HG03354 (cell line): ENCODE results near the gene SLC9A9.
A peak's percentile ranks its signal among the peaks of the same experiment; 100 is the strongest.
"Not testable (repeated sequence)": the region's sequence is repeated elsewhere in the genome, so short reads cannot be mapped to it uniquely, and the experiment has no call there.

Source experiments
- ATAC-seq: cut with Tn5 transposase; IDR thresholded peaks from one replicate; pipeline ENCODE4 v1.9.1; 2021; ENCODE audit warnings: mild to moderate bottlenecking; ENCODE audit not compliant: unreplicated experiment, poor library complexity, severe bottlenecking

The SLC9A9 gene

DNA sequence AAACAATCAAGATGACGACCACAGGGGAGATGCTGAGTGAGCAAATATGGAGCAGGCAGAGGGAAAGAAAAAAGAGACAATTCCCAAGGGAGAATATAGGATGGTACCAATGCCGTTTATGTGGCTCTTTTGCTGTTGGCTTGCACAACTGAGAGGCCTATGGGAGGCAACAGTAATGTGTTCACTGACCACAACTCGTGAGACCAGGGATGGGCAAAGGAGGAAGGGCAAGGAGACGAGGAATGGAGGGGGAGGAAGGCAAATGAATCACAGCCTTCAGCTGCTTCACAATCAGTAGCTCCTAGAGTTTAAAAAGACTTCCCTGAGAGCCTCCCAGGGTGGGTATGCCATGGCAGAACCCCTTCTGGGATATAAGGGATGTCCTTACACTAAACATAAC is 131.5 kb downstream of the SLC9A9 start:
- no peak for ATAC-seq

DNA sequence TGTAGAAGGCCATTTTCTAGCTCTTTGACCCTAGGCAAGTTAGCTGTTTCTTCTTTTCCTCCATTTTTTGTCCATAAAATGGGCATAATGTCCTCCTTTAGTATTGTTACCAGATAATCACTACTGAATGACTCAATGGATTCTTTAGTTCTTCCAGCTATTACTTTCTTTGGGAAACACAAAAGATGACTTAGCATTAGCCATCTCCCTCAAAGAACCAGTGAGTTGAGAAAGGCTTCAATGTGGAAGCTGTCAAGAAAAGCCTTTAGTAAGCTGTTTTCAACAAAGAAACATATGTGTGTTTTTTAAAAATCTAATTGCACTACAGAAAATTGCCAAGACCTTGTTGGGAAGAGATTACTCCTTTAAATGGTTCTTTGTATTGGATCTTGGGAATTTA is 135.7 kb downstream of the SLC9A9 start:
- no peak for ATAC-seq

DNA sequence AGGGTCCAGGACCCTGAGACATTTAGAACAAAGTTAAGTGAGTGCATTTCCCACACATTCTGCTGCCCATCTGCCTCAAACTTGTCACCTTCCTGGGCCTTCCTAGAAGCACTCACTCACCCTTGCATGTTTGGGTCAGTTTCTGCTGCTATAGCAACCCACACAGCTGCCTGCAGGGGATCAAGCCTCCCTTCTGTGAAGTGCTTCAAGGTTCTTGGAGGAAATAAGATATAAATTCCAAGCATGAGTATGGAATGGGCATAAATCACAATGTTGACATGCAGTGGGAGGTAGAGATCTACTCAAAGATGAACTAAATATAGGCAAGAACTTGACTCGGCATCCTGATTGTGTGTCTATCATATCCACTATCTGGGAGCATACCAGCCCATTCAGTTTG is 140.4 kb downstream of the SLC9A9 start:
- ATAC-seq = no peak

DNA sequence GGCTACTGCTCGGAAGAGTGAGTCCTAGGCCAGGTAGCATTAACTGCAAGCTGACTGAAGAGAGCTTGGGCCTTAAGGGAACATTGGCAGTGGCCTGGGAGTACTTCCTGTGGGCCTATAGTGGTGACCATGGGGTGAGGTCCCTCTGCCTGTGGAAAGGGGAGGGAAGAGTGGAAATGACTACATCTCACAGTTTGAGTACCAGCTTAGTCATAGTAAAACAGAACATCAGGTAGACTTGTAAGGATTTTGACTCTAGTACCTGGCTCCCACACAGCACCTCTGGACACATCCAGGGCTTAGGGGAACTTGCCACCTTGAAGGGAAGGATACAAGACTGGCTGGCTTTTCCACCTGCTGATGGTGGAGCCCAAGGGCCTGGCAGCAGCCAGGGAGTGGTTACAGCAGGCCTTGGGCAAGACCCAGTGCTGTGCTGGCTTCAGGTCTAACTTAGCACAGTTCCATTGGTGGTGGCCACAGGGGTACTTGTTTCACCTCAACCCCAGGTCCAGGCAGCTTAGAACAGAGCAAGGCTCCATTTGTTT is 147.8 kb downstream of the SLC9A9 start:
- no peak for ATAC-seq

DNA sequence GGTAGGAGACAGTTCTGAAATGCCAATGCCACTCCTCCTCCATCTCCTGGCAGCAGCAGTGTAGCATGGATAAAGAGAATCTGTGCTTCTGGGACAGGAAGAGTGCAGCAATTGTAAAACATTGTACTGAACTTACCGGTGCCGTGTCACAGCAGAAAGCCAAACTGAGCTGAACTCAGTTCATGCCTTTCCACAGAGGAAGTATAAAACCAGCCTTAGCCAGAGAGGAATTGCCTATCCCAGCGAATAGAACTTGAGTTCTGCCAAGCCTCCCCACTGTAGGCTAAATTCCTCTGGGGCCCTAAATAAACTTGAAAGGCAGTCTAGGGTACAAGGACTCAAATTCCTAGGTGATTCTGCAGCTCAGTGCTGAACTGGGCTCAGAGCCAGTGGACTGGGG is 148.8 kb downstream of the SLC9A9 start:
- ATAC-seq = no peak

DNA sequence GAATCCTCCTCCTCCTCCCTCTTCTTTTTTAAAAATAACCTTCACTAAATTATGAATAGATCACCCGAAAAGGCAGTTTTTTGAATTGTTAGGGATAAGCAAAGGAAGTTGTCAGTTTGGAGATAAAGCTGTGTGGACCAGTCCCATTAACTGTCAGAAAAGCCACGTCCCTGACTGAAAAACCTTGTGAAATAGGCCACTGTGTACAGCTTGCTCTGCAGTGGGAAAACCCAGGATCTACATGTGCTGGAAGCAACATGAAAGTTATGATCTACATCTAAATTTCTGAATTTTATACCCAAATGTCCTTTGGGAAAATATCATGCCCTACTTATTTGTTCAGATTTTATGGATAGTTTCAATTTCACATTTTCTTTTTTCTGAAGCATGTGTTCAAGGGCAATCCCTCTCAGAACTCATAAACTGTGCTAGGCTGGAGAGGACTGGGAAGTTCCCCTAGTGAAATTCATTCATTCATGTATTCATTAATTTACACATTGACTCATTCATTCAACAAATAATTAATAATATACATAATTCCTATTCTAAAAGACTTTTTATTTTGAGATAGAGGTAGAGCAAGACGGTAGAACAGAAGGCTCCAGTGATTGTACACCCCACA is 149.5 kb downstream of the SLC9A9 start:
- no peak for ATAC-seq

DNA sequence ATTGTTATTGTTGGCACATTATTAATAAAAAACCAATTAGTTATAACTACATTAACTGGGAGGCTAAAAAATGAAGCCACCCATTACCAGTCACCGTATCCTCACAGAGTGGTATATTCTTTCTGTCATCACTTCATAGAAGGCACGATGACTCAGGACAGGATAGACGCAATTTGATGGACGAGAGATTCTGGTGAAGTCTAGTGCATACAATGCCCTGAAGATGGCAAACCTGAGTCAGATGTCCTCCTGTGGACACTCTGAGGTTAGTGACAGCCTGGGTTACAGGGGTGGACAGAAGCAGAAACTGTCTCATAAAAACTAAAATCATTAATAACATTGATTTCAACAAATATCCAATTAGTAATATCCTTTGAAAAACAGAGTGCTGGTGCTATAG is 150.3 kb downstream of the SLC9A9 start:
- ATAC-seq = no peak

DNA sequence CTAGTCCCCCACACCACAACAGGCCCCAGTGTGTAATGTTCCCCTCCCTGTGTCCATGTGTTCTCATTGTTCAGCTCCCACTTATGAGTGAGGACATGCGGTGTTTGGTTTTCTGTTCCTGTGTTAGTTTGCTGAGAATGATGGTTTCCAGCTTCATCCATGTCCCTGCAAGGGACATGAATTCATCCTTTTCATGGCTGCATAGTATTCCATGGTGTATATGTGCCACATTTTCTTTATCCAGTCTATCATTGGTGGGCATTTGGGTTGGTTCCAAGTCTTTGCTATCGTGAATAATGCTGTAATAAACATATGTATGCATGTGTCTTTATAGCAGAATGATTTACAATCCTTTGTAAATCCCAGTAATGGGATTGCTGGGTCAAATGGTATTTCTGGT is 152.9 kb downstream of the SLC9A9 start:
- not testable (repeated sequence) for ATAC-seq

DNA sequence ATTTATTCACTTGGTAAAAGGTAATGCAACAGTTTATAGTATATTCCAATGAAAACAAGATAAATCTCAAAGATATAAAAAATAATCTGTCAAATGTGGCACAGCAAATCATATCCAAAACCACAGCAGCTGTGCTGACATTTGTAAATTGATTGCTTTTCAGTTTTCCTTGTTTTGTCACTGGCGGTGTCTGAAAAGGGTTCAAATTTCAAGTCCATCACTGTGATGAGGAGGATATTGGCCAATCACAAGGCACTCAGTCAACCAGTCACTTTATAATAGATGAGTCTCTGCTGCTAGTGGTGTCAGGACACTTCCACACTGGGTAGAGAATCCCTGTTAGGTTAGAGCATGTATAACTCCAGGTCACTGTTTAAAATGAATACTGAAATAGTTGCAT is 154.8 kb downstream of the SLC9A9 start:
- ATAC-seq = no peak

DNA sequence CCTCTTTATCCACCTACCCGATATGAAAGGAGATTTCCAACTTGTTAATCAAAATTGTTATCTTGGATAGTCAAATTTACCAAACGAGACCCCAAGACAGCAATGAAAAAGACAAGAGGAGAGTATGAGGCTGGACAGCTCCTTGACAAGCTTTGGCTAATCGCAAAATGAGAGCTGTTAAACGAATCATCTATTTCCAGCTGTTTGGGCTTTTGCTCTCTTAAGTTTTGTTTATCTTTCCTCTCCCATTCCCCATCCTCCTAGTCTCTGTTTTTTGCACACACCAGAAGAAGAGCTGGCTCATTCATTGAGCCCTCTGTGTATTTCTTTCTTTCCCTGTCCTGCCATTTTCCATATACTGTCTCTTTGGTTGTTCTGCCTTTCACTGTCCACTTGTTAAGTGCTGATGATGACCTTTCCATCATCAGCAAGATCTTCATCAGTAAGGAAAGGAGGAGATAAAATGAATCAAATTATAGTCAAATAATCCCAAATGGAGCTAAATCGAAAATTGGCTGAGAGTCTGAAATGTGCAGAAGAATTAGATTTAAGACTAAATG is 161.6 kb downstream of the SLC9A9 start:
- no peak for ATAC-seq

DNA sequence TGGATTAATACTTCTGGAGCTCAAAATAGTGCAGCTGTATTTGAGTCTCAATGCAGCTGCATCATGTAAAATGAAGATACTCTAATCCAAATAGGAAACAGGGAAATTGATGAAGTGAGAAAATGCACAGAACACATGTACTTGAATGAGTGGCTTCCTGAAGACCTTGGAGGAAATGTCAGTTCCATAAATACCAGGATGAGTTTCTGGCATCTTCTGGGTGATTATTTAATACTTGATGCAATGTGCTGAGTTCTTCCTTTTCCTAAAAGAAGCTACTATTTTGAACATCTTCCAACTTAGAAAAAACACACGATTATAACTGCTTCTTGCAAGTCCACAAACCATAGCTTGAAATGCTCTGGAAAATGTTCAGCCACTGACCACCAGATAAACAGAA is 162.8 kb downstream of the SLC9A9 start:
- no peak for ATAC-seq

DNA sequence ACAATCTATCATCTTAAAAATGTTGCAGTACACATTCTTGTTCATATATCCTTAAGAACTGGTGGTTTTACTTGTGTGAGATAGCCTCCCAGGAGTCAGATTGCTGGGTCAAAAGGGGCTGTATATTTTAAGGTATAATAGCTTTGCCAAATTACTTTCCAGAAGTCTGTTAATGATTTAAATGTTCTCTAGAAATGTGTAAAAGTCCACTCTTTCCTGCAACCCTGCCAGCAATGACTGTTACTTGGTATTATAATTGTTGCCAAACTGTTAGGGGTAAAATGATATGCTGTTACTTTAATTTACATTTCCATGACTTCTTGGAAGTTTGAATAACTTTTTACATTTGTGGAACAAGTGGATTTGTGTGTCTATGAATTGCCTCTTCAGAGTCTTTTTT is 170.8 kb downstream of the SLC9A9 start:
- ATAC-seq = no peak

DNA sequence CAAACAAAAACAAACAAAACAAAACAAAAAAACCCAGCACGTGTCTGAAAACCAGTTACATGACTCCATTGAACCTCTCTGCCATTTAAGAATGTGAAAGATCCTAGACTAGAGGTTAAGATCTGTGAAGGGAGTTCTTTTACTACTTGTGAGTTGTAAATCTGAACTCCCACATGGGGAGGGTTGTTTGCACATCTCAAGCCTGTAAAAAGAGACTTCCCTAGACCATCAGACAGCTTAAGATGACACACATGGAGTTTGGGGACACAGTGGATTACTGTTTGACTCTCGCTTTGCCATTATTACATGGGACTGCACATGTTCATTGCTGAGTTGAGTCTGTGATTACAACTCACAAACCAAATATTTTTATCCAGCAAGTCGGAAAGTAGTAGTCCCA is 171.5 kb downstream of the SLC9A9 start:
- no peak for ATAC-seq

DNA sequence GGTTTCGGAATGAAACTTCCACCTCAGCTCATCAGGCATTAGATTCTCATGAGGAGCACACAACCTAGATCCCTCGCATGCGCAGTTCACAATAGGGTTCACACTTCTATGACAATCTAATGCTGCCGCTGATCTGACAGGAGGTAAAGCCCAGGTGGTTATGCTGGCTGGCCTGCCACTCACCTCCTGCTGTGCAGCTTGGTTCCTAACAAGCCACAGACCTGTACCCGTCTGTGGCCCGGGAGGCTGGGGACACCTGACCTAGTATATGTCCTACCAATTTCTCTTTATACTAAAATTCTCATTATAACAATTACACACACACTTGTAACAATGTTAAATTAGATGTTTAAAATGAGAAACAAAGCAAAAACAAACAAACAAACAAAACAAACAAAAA is 172.2 kb downstream of the SLC9A9 start:
- no peak for ATAC-seq

DNA sequence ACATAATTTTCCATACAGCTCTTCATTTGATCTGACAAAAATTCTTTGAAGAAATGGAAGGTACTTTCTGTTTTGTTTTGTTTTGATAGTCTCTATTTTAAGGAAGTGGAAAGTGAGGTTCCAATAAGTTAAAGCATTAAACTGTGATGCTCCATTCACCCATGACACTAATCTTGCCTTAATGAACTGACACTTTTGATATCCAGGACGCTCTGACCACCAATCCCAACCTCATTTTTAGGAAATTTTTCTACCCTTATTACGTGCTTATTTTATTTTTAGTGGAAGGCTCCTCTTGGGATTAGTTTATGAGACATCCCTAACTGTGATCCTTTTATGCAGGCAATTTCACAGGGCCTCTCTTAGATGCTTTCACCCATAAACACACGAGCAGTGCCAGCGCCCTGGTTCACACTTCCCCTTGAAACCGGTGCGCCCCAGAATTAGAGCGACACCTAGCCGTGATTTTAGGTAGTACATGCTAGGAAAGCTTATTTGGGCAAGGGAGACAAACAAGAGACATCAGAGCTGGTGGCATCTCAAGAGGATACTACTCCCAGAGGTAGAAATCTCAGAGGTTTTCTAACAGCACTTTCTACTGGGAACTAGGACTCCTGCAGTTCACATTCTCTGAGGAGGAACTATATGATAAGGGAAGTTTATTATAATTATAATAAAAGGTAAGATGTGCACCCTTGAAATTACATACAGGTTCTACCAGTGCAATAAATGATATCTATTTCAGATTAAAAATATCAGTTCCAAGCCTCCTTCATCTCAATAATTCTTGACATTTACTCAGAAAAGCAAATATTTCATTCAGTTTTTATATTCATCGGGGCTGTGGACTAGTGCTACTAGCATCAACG is 173.9 kb downstream of the SLC9A9 start:
- peak; percentile 64 for ATAC-seq

DNA sequence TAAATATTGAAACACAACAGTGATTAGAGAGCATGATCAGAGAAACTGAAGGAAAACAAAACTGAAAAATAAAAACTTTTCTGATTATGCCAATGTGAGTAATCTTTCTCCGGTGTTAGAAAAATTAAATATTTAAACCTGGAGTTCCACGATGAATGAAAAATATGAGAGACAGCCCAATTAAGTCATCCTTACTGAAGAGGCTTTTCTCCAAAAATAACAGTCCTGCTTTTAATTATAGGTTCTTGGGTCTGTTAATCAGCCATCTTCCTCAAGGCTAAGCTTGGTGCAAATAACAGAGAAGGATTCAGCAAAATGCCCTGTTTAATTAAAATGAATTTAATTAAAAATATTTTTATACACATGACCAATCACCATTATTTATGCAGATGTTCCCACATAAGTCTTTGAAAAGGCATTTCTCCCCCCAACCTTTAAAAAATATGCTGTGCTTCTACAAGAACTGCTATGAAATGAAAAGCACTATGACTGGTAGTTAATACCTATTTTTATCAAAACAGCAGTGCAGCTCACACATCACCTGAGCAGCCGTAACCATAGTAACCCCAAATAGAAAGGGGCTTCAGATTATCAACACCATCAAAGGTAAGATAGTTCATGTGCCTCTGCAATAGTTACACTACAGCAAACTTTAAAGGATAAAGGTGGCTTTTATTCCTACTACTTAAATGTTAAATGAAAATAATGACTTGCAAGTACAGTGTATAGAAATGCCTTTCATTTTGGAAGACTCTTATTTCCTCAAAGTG is 175.7 kb downstream of the SLC9A9 start:
- no peak for ATAC-seq

DNA sequence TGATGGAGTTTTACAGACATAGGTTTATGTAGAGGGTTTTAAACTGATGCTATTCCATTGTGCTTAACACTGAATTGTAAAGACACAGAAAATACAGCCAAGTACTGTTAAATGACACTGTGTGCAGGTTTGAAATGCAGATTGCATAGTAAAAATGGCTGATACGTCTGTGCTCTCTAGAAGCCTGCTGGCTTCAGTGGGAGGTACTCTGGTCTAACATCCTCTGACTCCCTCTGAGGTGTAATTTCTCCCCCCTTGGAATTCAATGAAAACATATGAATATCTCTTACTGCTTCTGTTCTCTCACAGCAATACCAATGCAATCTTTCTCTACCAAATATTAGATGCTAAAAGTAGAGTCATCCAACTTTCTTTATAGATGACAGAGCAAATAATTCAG is 176.6 kb downstream of the SLC9A9 start:
- ATAC-seq = no peak

DNA sequence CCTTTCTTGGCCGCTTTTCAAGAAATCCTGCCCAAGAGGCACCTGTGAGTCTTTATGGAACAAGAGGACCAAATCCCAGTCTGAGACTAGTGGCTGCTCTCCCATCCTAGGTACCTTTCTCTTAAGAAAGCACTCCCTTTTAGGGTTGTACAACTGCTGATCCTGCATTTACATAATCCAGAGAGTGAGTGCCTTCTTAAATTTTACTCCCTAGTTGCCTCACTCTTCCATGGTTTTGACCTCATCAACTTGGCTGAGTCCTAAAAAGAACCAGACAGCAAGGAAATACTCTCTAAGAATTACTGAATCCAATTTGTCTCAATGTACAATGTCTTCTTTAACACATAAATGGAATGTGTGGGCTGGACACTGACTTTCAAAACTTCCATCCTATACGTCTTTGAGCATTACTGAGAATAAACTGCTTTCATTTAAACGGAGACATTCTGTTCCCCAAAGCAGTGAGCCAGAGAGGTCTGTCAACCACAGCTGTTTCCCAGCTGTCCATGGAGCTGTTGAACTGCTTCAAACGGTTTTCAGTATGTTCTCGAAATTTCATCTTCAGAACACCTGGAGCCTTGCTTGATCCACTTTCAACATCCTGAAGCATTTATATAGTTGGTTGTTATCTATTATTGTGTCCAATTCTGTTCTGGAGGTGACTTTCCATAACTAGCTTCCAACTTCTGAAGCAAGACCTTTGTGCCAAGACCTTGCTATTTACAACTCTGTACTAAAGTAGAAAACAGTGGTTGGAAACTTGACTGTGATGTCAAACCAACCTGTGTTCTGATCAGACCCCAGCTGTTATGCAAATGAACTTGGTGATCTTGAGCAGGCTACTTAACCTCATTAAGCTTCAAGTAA is 179.1 kb downstream of the SLC9A9 start:
- ATAC-seq = peak; percentile 93

DNA sequence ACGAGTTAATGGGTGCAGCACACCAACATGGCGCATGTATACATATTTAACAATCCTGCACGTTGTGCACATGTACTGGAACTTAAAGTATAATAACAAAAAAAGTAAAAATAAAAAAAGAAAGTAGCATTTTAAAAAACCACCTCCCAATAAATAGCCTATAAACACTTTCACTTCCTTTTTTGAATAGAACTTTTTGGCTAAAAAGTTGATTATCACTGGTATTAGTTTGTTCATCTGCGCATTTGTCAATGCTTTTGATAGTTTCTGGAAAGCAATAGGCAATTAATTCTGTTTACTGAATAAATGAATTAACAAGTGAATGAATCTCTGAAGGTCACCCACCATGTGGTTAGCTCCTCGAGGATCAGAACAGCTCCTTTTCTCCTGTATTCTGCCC is 179.9 kb downstream of the SLC9A9 start:
- ATAC-seq = no peak
